ENCODE measurements around the gene LMBR1. TPM values are rescaled to one million over a fixed set of nuclear protein-coding genes. Genes with fewer than 3 reads are reported as not detected.

LMBR1 gene
- total RNA-seq, 2 experiments from 2014 or later = 114 to 136 TPM

- no peak overlapping the region for H3K4me2 ChIP-seq (ENCODE audit: low read length)
- no peaks in the 10 kb centered on the region for H3K9me2 ChIP-seq (ENCODE audit: insufficient read depth, low read length)
- no peak overlapping the region for H3K4me3 ChIP-seq (ENCODE audit: low read depth, low read length, poor library complexity, severe bottlenecking)
- H3K4me1 ChIP-seq (ENCODE audit: insufficient read depth, low read length, poor library complexity, severe bottlenecking) = no peaks in the 10 kb centered on the region
- H3K36me3 ChIP-seq (ENCODE audit: insufficient read depth, low read length) = peaks cover 46% of the 10 kb centered on the region
- no peak for DNase-seq (ENCODE audit: low spot score)
- POLR2A ChIA-PET = interaction anchor here (1.9 kb wide), 1 partner anchor 10 kb away, joined by 9 read pairs; no protein-coding TSS in a partner anchor
- TF ChIP-seq CTCF (conservative IDR thresholded peaks at IDR 0.05; ENCODE audit: low read length) (0 out of 2 replicates have a peak, but pooled peaks have one; percentile 12), EZH2phosphoT487 (IDR thresholded peaks at IDR 0.05; ENCODE audit: borderline replicate concordance, low read depth, low read length) (no peak)
- no peaks in the 10 kb centered on the region for H4K20me1 ChIP-seq (ENCODE audit: insufficient read depth, low read length)
- intact Hi-C loops (cut with micrococcal nuclease; ENCODE audit: unreplicated experiment) = no loop called here
- H3K9me3 ChIP-seq (ENCODE audit: low read length) = no peaks in the 10 kb centered on the region
- H3K79me2 ChIP-seq (ENCODE audit: insufficient read depth, low read depth, low read length) = no peaks in the 10 kb centered on the region
- no peak overlapping the region for H3K27ac ChIP-seq (ENCODE audit: low read depth, low read length, poor library complexity, severe bottlenecking)
- no TSS peak for BruUV-seq (replicated peaks)
- H2AFZ ChIP-seq (ENCODE audit: low read length) = no peak overlapping the region
- CTCF ChIA-PET (ENCODE audit: unreplicated experiment) = no interaction called here
Observed at GRCh38 chr7:156753630-156754029, 139.4 kb downstream of the LMBR1 start.

GRCh38 chr7:156753229-156753560, 139.8 kb downstream of the LMBR1 start:
- no peak overlapping the region for H3K27ac ChIP-seq (ENCODE audit: low read depth, low read length, poor library complexity, severe bottlenecking)
- intact Hi-C loops (cut with micrococcal nuclease; ENCODE audit: unreplicated experiment) = no loop called here
- TF ChIP-seq EZH2phosphoT487 (IDR thresholded peaks at IDR 0.05; ENCODE audit: borderline replicate concordance, low read depth, low read length) (no peak), CTCF (conservative IDR thresholded peaks at IDR 0.05; ENCODE audit: low read length) (no peak)
- H2AFZ ChIP-seq (ENCODE audit: low read length) = no peak overlapping the region
- H3K4me3 ChIP-seq (ENCODE audit: low read depth, low read length, poor library complexity, severe bottlenecking) = no peak overlapping the region
- H3K4me1 ChIP-seq (ENCODE audit: insufficient read depth, low read length, poor library complexity, severe bottlenecking) = no peaks in the 10 kb centered on the region
- ChIA-PET CTCF (ENCODE audit: unreplicated experiment) (no interaction called here), POLR2A (interaction anchor here (1.9 kb wide), 1 partner anchor 9 kb away, joined by 9 read pairs; no protein-coding TSS in a partner anchor)
- BruUV-seq (replicated peaks) = no TSS peak
- no peaks in the 10 kb centered on the region for H3K9me3 ChIP-seq (ENCODE audit: low read length)
- no peaks in the 10 kb centered on the region for H4K20me1 ChIP-seq (ENCODE audit: insufficient read depth, low read length)
- no peaks in the 10 kb centered on the region for H3K79me2 ChIP-seq (ENCODE audit: insufficient read depth, low read depth, low read length)
- no peak for DNase-seq (ENCODE audit: low spot score)
- H3K9me2 ChIP-seq (ENCODE audit: insufficient read depth, low read length) = no peaks in the 10 kb centered on the region
- H3K36me3 ChIP-seq (ENCODE audit: insufficient read depth, low read length) = peaks cover 42% of the 10 kb centered on the region
- no peak overlapping the region for H3K4me2 ChIP-seq (ENCODE audit: low read length)

- POLR2A ChIA-PET = interaction anchor here (0.6 kb wide), 1 partner anchor 26 kb away, joined by 3 read pairs; no protein-coding TSS in a partner anchor
Observed at GRCh38 chr7:156752367-156753228, 140.4 kb downstream of the LMBR1 start.

More at GRCh38 chr7:156752367-156753228, 140.4 kb downstream of the LMBR1 start:
- H3K27ac ChIP-seq (ENCODE audit: low read depth, low read length, poor library complexity, severe bottlenecking) = no peak overlapping the region
- H4K20me1 ChIP-seq (ENCODE audit: insufficient read depth, low read length) = no peaks in the 10 kb centered on the region
- no peak for DNase-seq (ENCODE audit: low spot score)
- H3K4me3 ChIP-seq (ENCODE audit: low read depth, low read length, poor library complexity, severe bottlenecking) = no peak overlapping the region
- H3K4me1 ChIP-seq (ENCODE audit: insufficient read depth, low read length, poor library complexity, severe bottlenecking) = no peaks in the 10 kb centered on the region
- no peaks in the 10 kb centered on the region for H3K9me2 ChIP-seq (ENCODE audit: insufficient read depth, low read length)
- BruUV-seq (replicated peaks) = no TSS peak
- H3K4me2 ChIP-seq (ENCODE audit: low read length) = no peak overlapping the region
- H2AFZ ChIP-seq (ENCODE audit: low read length) = no peak overlapping the region
- TF ChIP-seq EZH2phosphoT487 (IDR thresholded peaks at IDR 0.05; ENCODE audit: borderline replicate concordance, low read depth, low read length) (no peak), CTCF (conservative IDR thresholded peaks at IDR 0.05; ENCODE audit: low read length) (no peak)
- CTCF ChIA-PET (ENCODE audit: unreplicated experiment) = interaction anchor here (0.6 kb wide), 1 partner anchor 651 kb away, joined by 4 read pairs; no protein-coding TSS in a partner anchor
- H3K79me2 ChIP-seq (ENCODE audit: insufficient read depth, low read depth, low read length) = no peaks in the 10 kb centered on the region
- H3K36me3 ChIP-seq (ENCODE audit: insufficient read depth, low read length) = peaks cover 39% of the 10 kb centered on the region
- no peaks in the 10 kb centered on the region for H3K9me3 ChIP-seq (ENCODE audit: low read length)
- intact Hi-C loops (cut with micrococcal nuclease; ENCODE audit: unreplicated experiment) = no loop called here
